Right lobe of liver (tissue), 6 donors: ENCODE results near the gene AFAP1. TPM values are rescaled to one million over a fixed set of nuclear protein-coding genes. Genes with fewer than 3 reads are reported as not detected.

Experiments
- ATAC-seq, 4 donors: fragments of 200-7000 bp; cut with Tn5 transposase; one replicate each; pipeline ENCODE4 v1.9.1; 2020; ENCODE audit warnings: mild to moderate bottlenecking in 4 of 4, moderate library complexity in 4 of 4
- DNase-seq, 3 donors: peaks; one replicate each; pipeline ENCODE4 v3.0.0-alpha.2; 2020
- H3K27ac ChIP-seq, 3 donors: fragments of 200-600 bp; one replicate each; pipeline ENCODE4 v1.8.0; 2022
- H3K27me3 ChIP-seq, 2 donors: fragments of 200-600 bp; one replicate each; pipeline ENCODE4 v1.8.0; 2022
- H3K36me3 ChIP-seq, 4 donors: fragments of 200-600 bp; sonication (generic) in 1 of 4; one replicate each; pipeline versions ENCODE4 v1.5.1 to v1.8.0; 2017 to 2022; ENCODE audit warnings: control low read depth in 1 of 4
- H3K4me1 ChIP-seq, 4 donors: fragments of 200-600 bp; sonication (generic) in 1 of 4; one replicate each; pipeline versions ENCODE4 v1.5.1 to v1.8.0; 2017 to 2022; ENCODE audit warnings: control low read depth in 1 of 4
- H3K4me3 ChIP-seq, 3 donors: fragments of 200-600 bp; one replicate each; pipeline ENCODE4 v1.8.0; 2022
- H3K9me3 ChIP-seq, 4 donors: fragments of 200-600 bp; sonication (generic) in 1 of 4; one replicate each; pipeline versions ENCODE4 v1.5.1 to v1.8.0; 2017 to 2022; ENCODE audit warnings: control low read depth in 1 of 4
- CTCF ChIP-seq, 4 donors: fragments of 200-600 bp in 3 of 4; fragments of 450-650 bp in 1 of 4; IDR thresholded peaks; one replicate each; pipeline versions ENCODE4 v1.5.1 to v1.8.0; 2016 to 2022; ENCODE audit warnings: antibody characterized with exemption in 4 of 4, mild to moderate bottlenecking in 2 of 4
- POLR2A ChIP-seq: fragments of 450-650 bp; IDR thresholded peaks from one replicate; pipeline ENCODE4 v1.6.1; 2017; ENCODE audit warnings: antibody characterized with exemption, mild to moderate bottlenecking
- WGBS: methylation state at CpG from one replicate; pipeline ENCODE4 v1.1.6; 2018; ENCODE audit warnings: low coverage, low lambda C conversion rate; ENCODE audit not compliant: insufficient coverage; ENCODE audit errors: missing lambda C conversion rate; 5-methylcytosine and 5-hydroxymethylcytosine counted together
- intact Hi-C, 2 donors: fragments of 100-400 bp; cut with DNase I; formaldehyde crosslinking; loops; one replicate each; pipeline versions ENCODE4 v1.11.2 to v1.14.1; 2022
- total RNA-seq, 6 experiments: library from RNA; depleted of rRNA in 2 of 6; stranded (reverse); fragments of >200 nt in 2 of 6; fragmentation: NEBNext Ultra II Directional in 3 of 6; extraction: Animal tissue kit (Norgen Biotek cat#: 25700) in 3 of 6; gene quantifications; one replicate each; pipeline versions ENCODE4 v1.1.0 to v1.2.4, GENCODE V29; 2016 to 2023
- donor health status: DM: no; HTN: yes; CAD: no.
- donor health status: DM: no; HTN: no; CAD: no.
- donor health status: DM: no; HTN: no; CAD: no.
- donor health status: DM: no; HTN: yes; CAD: no.
- donor health status: DM: no; HTN: yes; CAD: no.

AFAP1 gene
- total RNA-seq, 6 experiments from 2014 or later: 0.95 to 3.1 (median 1.9) TPM

- Histone ChIP-seq H3K4me1 (no peaks in the 10 kb centered on the region), H3K9me3 (no peaks in the 10 kb centered on the region), H3K27me3 (no peaks in the 10 kb centered on the region), H3K36me3 (no peaks in the 10 kb centered on the region), H3K27ac (no peak overlapping the region), H3K4me3 (no peak overlapping the region)
- no peak for TF ChIP-seq CTCF (IDR thresholded peaks at IDR 0.05)
- TF ChIP-seq POLR2A: no peak
- ATAC-seq: no peak
- DNase-seq: no peak
- WGBS: 81% methylated on average over 5 of the region's 9 CpGs
- intact Hi-C loops: no loop called here
These were observed 46.1 kb downstream of the AFAP1 start for GRCh38 chr4:7893539-7893938.

- Histone ChIP-seq H3K36me3 (no peaks in the 10 kb centered on the region), H3K4me1 (no peaks in the 10 kb centered on the region), H3K27ac (no peak overlapping the region), H3K4me3 (no peak overlapping the region), H3K9me3 (no peaks in the 10 kb centered on the region), H3K27me3 (no peaks in the 10 kb centered on the region)
- intact Hi-C loops: no loop called here
- ATAC-seq (peak in 1 of 4 donors; percentile 40), DNase-seq (no peak)
- TF ChIP-seq CTCF (IDR thresholded peaks at IDR 0.05): no peak
- TF ChIP-seq POLR2A: no peak
- 43% methylated on average over 10 of the region's 12 CpGs for WGBS
These were observed 47.2 kb downstream of the AFAP1 start for GRCh38 chr4:7892212-7893019.

- Histone ChIP-seq H3K4me1 (no peaks in the 10 kb centered on the region), H3K9me3 (no peaks in the 10 kb centered on the region), H3K27me3 (no peaks in the 10 kb centered on the region), H3K27ac (no peak overlapping the region), H3K36me3 (no peaks in the 10 kb centered on the region), H3K4me3 (no peak overlapping the region)
- intact Hi-C loops: no loop called here
- no peak for ATAC-seq
- TF ChIP-seq CTCF (IDR thresholded peaks at IDR 0.05): no peak
- no peak for TF ChIP-seq POLR2A
- no peak for DNase-seq
- WGBS: 46% methylated on average over 3 of the region's 7 CpGs
These were observed 48.8 kb downstream of the AFAP1 start for GRCh38 chr4:7890635-7891393.

GRCh38 chr4:7887436-7887835, 52.2 kb downstream of the AFAP1 start:
- Histone ChIP-seq H3K4me3 (no peak overlapping the region), H3K27ac (no peak overlapping the region), H3K36me3 (no peaks in the 10 kb centered on the region), H3K4me1 (no peaks in the 10 kb centered on the region), H3K27me3 (no peaks in the 10 kb centered on the region), H3K9me3 (no peaks in the 10 kb centered on the region)
- no peak for DNase-seq
- ATAC-seq: no peak
- TF ChIP-seq POLR2A (no peak), CTCF (IDR thresholded peaks at IDR 0.05) (no peak)
- intact Hi-C loops: no loop called here
- 72% methylated on average over 3 of the region's 3 CpGs for WGBS
